ENCODE results near the gene FAM222B.

DNA sequence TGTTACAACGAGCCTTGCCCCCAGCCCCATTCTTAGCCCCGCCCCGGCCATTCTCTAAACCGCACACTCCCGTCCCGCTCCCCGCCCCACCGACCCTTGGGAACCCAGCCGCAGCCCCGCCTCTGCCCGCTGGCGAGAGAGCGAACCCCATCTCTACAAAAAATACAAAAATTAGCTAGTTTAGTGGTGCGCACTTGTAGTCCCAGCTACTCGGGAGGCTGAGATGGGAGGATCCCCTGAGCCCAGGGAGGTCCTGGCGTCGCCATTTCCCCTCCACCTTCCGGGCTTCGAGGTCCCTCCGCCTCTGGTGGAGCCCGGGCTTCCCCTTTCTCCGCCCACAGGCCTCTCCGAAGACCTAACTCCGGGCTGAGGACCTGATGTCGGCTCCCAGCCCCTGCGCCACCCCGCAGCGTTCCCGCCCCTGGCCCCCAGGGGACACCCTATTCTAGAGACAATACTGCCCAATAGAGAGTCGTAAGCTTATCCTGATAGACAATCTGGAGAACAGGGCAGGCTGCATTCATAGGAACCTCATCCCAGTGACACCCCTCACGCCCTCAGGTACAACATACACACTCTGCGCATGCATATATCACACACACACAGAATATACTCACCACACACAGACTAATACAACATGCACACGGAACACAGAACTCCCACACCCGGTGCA lies 130.4 kb downstream of the FAM222B start:
- no peak for TF ChIP-seq CTCF (conservative IDR thresholded peaks at IDR 0.05 in 1 of 2, IDR thresholded peaks at IDR 0.05 in 1 of 2; ENCODE audit: extremely low read depth in 1 of 2, insufficient read depth in 1 of 2, low read depth in 1 of 2, low read length in 2 of 2)
- no peak for TF ChIP-seq EZH2 (IDR thresholded peaks at IDR 0.05; ENCODE audit: borderline replicate concordance, low read length)

Measured in mammary epithelial cell (primary cell).